GM21360 (cell line): ENCODE results near the gene LYPD1.

Experiments
- ATAC-seq: cut with Tn5 transposase; IDR thresholded peaks from one replicate; pipeline ENCODE4 v1.9.1; 2021; ENCODE audit warnings: mild to moderate bottlenecking, moderate library complexity; ENCODE audit not compliant: unreplicated experiment

Gene LYPD1

DNA sequence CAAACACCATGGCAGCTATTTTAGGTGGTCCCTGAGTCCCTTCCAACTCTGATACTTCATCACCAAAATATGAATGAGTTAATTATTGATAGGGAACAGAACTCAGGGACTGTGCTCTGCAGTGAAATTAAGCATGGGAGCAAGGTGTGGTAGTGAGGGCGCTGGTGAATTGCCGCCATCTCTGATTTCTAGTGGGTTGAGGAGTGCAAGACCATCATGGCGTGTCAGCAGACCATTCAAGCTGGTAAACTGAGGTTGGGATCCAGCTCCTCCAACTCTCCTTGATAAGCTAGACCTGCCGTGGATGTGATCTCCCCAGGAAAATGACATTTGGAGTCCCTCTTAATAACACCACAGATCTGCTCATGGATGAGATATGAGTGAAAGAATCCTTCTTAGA, 70.4 kb downstream of the LYPD1 start:
- ATAC-seq: no peak

GRCh38 chr2:132598536-132598935, 71.5 kb downstream of the LYPD1 start:
- ATAC-seq: no peak

GRCh38 chr2:132597831-132598230, 72.2 kb downstream of the LYPD1 start:
- ATAC-seq: no peak

- ATAC-seq: no peak
These were observed 72.8 kb downstream of the LYPD1 start for GRCh38 chr2:132597166-132597565.

DNA sequence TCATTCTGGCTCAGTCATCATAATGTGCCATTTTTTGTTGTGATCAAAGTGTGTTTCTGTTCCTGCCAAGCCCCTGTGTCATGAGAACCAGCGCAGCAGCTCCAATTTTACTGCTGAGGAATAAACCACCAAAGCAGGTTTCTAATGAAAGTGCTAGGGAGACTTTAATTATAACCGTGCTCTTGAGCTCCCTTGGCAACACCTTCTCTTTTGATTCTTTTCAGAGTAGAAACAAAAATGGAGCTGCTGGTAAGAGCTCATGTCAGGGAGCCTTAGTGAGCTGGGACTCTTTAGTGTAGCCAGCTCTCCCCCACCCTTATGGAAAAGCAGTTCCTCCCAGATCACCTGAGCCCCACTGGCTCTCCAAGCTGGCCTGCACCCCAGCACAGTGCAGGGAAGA, 74.3 kb downstream of the LYPD1 start:
- no peak for ATAC-seq

GRCh38 chr2:132595186-132595585, 74.8 kb downstream of the LYPD1 start:
- ATAC-seq: no peak
